Suppressor macrophage (primary cell): ENCODE measurements around the gene MYOZ3.

Experiments
- DNase-seq, 4 experiments: peaks; one replicate each; pipeline ENCODE4 v3.0.0-alpha.2; 2020 to 2022

MYOZ3 gene

DNA sequence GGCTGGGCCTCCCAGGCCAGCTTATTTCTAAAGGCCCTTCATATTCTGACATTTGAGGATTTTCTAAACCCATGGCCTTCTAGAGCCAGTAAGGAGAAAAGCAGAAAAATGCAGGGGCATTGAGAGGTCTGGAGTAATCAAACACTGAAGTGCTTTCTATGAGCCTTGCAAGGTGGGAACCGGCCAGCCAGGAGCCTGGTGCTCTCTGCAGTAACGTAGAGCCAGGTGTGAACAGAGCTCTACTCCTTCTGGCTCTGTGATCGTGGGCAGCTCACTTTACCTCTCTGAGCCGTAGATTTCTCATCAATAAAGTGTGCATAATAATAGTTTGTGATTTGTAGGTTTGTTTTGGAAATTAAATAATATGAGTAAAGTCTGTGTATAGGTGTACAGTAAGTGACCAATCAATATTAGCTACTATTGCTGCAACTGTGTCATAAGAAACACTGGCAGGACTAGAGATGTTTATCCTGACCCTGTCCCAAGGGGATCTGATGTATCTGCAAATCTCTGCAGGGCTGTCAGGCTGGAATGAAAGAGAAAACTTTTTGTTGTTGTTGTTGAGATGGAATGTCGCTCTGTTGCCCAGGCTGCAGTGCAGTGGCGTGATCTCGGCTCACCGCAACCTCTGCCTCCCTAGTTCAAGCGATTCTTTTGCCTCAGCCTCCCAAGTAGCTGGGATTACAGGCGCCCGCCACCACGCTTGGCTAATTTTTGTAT is 17.9 kb upstream of the MYOZ3 start:
- DNase-seq = no peak

GRCh38 chr5:150644058-150644457 is 17.0 kb upstream of the MYOZ3 start:
- no peak for DNase-seq

DNA sequence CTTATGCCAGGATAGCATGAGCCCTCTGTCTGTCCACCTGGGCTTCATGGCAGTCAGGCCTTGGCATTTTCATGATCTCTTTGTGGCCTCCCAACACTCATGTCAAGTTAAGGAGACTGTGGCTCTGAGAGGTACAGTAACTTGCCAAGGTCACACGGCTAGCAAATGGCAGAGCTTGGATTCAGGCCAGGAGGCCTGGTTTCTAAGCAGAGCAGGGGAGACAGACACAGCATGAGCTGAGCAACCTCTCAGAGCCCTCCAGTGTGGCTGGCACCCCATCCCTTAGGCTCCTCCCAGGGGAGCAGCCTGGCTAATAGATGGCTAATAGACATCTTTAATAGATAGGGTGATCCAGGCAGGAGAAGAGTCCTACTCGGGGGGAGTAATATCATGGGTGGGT is 16.5 kb upstream of the MYOZ3 start:
- DNase-seq = no peak

DNA sequence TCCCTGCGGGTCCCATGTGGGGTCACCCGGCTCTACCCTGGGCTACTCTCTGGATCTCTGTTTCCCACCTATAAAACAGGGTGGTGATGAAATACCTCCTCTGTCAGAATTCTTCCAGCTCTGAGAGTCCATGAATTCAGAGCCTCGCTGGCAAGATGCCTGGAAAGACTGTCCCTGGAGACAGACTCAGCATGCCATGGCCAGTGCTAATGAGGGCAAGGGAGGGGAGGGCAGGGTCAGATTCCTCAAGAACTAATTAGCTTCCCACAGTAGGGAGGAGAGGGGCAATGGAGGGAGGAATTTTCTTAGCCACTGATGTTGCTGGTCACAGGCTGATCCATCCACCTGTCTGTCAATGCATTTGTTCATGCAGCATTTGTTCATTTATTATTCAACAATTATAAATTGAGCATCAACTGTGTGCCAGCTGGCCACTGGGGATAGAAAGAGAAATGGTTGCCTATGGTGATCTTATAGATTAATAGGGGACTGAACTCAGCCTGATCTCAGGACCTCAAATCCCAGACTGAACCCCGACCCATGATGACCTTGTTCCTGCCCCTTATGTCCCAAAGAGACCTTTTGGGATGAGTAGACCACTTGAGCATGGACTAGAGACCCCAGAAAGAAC is 15.9 kb upstream of the MYOZ3 start:
- no peak for DNase-seq

DNA sequence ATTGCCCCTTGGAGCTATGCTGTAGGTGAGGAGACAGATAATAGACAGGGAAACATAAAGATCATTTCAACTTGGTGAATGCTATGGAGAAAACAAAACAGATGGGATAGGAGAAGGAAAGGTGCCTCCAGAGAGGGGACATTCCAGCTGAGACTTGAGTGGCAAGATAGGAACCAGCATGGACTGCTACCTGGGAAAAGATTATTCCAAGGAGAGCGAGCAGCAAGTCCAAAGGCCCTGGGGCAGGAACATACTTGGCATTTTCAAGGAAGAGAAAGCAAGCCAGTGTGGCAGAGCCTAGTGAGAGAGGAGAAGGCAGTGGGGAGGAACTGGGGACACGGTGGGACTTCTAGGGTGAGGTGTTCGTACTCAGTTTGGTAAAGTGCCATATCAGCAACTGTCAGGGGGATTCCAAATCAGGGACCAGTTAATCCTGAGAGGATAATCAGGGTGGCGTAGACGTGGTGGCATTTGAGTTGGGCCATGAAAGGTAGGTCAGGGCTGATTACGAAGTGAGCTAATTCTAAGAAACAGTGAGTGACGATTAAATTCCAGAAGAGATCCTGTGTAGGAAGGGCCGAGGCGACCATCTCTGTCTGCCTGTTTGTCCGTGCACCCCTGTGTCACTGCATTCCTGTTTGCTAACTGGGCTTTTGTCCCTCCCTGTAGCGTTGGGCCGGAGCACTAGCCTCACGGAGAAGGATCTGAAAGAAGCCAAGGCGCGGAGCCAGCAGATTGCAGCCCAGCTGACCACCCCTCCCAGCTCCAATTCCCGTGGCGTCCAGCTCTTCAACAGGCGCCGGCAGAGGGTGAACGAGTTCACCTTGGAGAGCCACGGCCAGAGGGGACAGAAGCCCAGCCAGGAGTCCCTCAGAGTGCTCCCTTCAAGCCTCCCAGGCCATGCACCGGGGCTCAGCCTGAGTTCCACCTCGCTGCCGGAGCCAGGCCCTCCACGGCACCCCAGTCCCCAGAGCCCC is 13.5 kb upstream of the MYOZ3 start:
- no peak for DNase-seq

DNA sequence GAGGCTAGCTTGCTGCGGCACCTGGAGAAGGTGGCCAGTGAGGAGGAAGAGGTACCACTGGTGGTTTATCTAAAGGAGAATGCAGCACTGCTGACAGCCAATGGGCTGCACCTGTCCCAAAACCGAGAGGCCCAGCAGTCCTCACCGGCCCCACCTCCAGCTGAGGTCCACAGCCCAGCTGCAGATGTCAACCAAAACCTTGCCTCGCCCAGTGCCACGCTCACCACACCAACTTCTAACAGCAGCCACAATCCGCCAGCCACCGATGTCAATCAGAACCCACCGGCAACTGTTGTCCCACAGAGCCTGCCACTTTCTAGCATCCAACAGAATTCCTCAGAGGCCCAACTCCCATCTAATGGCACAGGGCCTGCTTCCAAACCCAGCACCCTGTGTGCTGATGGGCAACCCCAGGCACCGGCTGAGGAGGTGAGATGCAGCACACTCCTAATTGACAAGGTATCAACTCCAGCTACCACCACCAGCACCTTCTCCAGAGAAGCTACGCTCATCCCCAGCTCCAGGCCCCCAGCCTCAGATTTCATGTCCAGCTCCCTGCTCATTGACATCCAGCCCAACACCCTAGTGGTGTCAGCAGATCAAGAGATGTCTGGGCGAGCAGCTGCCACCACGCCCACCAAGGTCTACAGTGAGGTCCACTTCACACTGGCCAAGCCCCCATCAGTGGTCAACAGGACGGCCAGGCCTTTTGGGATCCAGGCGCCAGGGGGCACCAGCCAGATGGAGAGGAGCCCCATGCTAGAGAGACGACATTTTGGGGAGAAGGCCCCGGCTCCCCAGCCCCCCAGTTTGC is 12.6 kb upstream of the MYOZ3 start:
- no peak for DNase-seq

GRCh38 chr5:150649108-150650020 is 11.7 kb upstream of the MYOZ3 start:
- no peak for DNase-seq

DNA sequence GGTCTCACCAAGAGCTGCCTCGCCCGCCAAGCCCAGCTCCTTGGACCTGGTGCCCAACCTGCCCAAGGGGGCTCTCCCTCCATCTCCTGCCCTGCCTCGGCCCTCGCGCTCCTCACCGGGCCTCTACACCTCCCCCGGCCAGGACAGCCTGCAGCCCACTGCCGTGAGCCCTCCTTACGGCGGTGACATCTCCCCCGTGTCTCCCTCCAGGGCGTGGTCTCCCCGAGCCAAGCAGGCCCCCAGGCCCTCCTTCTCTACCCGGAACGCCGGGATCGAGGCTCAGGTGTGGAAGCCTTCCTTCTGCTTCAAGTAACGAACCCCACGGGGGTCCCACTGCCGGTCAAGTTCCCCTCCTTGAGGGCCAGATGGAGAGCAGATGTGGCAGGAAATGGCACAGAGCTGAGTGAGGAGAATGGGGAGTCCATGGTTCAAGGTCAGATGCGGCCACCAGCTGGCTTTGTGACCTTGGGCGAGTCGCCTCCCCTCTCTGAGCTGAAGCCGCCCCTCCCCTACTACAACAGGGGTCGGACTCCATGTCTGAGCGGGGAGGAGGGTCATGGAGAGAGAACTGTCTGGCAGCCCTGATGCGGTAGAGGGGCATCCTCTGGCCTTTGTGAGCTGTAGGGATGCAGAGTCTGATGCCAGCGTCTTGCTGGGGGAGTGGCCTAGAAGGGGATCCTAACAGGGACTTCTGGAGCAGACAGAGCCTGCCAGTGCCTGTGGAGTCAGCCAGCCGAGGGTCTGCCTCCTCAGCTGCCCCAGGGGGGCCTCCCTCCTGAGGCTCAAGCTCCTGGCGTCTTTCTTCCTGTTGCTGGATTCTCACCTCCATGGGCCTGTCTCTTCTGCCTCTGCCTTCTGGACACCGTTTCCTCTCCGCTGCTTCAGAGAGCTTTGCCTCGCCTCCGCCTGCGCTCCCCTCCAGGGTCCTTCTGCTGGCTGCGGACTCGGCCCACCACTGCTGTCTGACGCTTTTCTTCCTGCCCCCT is 10.7 kb upstream of the MYOZ3 start:
- no peak for DNase-seq

GRCh38 chr5:150651382-150651781 is 9.7 kb upstream of the MYOZ3 start:
- DNase-seq = no peak

DNA sequence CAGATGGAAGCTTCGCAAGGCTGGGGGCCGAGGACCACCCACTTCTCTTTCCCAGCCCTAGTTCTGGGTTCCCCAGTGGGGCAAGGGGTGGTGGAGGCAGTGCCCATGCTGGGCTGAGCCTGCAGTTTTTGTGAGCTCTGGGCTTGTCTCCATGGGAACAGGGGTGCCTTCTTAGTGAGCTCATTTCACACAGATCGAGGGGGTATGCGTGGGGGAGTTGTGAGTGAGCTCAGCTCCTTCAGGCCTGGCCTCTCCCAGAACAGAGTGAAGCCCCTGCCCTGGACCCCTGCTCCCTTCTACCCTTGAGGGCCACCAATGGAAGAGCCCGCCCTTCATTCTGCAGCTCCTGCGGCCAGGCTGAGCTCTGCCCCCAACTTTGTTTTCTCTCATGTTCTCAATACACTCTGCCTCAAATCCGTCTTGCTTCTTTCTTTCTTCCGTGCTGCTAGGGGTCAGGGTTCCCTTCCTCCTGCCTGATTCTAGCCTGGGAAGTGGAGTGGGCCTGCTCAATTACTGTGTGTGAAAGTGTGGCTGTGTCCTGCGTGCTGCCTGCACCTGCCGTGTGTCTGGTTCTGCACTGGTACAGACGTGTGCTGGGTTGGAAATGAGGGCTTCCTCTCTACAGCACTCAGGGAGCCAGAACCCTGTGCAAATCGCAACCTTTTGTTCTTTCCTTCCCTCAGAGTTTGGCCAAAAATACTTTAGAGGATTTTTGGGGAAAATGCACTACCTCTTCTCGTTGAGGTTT is 9.0 kb upstream of the MYOZ3 start:
- DNase-seq = no peak

DNA sequence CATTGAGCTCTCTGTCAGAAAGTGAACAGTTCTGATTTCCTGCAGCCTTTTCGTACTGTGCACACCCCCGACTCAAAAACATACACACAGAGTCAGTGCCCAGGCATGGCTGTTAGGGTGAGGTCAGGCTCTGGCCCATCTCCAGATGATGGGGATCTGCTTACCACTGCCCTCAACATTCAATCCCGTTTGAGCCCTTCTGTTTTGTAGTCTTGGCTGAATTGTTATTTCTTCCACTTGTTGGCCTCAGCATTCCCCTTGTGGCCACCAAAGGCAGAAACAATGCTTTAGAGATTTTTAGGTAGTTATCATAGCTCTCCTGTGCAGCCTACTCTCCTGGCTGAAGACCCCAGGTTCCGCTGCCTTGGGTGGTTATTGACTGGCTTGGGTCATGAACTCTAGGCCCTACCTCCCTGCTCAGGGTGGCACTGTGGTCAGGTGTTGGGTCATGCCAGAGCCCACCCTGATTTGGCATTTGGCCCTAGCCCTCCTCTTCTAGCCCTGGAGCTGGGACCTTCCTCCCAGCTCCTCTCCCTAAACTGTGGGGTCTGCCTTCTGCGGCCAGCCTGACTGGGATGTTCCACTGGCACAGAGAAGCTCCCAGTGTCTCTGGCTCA is 7.8 kb upstream of the MYOZ3 start:
- DNase-seq = no peak

DNA sequence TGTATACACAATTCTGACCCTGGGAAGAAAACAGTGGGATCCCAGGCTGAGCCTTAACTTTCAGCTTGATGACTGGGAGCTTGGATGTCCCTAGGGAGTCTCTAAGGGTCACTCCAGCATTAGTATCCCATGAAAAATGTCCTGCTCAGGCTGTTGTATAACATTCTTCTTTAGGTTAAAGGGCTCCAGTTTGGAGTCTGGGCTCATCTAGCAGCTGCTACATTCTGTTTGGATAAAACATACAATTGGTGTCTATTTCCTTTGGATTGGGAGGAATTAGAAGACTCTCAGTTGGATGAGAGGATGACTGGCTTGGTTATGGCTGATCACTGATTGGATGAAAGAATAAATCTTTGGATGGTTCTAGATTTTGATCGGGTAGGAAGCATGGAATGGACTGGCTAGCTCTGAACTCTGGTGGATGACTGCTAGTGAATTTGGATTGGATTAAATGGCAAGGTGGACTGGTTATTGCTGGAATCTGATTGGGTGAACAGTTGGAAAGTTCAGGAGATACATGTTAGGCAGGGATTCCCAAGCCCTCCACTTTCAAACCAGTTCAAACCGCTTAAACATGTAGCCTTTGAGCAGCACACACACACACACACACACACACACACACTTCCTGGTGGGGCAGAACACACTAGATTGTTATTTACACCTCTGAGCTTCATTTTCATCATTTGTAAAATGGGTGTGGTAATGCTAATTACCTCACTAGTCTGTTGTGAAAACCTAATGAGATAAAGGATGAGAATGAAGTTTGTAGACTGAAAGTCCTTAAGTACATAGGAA is 7.1 kb upstream of the MYOZ3 start:
- DNase-seq = no peak

GRCh38 chr5:150655221-150655620 is 5.8 kb upstream of the MYOZ3 start:
- no peak for DNase-seq

DNA sequence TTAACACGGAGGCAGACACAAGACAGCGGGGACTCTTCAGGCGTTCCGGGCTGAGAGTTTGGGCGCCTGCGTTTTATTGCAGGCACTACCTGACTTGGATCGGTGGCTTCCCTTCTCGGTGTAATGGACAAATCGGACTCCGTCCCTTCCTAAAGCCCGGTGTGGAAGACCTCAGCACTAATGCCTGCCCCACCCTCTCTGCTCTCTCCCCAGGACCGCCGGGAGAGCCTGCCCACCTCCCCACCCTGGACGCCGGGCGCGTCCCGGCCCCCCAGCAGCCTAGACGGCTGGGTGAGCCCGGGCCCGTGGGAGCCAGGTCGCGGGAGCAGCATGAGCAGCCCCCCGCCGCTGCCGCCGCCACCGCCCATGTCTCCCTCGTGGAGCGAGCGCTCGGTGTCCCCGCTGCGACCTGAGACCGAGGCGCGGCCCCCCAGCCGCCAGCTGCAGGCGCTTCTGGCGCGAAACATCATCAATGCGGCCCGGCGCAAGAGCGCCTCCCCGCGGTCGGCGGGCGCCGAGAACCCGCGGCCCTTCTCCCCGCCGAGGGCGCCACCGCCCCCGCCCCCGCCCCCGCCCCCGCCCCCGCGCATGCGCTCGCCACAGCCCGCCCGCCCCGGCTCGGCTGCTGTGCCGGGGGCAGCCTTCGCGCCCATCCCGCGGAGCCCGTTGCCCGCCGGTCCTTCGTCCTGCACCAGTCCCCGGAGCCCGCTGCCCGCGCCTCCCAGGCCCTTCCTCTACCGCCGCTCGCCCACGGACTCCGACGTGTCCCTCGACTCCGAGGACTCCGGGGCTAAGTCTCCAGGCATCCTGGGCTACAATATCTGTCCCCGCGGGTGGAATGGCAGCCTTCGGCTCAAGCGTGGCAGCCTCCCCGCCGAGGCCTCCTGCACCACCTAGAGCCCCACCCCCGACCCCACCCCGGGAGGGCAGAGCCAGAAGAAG is 4.6 kb upstream of the MYOZ3 start:
- DNase-seq = peak; percentile 43 to 73 (median 58)

GRCh38 chr5:150658121-150658520 is 2.9 kb upstream of the MYOZ3 start:
- no peak for DNase-seq

- DNase-seq = no peak
Measured at GRCh38 chr5:150658699-150659265, 2.3 kb upstream of the MYOZ3 start.
